T1000 (cell line): ENCODE measurements around the gene TMEM222.
"Not testable (repeated sequence)": the region's sequence is repeated elsewhere in the genome, so short reads cannot be mapped to it uniquely, and the experiment has no call there.

Experiments
- DNase-seq: peaks from one replicate; lab custom pipeline; 2025; ENCODE audit warnings: mixed read lengths; lab: John Stamatoyannopoulos, UW

TMEM222 gene

DNA sequence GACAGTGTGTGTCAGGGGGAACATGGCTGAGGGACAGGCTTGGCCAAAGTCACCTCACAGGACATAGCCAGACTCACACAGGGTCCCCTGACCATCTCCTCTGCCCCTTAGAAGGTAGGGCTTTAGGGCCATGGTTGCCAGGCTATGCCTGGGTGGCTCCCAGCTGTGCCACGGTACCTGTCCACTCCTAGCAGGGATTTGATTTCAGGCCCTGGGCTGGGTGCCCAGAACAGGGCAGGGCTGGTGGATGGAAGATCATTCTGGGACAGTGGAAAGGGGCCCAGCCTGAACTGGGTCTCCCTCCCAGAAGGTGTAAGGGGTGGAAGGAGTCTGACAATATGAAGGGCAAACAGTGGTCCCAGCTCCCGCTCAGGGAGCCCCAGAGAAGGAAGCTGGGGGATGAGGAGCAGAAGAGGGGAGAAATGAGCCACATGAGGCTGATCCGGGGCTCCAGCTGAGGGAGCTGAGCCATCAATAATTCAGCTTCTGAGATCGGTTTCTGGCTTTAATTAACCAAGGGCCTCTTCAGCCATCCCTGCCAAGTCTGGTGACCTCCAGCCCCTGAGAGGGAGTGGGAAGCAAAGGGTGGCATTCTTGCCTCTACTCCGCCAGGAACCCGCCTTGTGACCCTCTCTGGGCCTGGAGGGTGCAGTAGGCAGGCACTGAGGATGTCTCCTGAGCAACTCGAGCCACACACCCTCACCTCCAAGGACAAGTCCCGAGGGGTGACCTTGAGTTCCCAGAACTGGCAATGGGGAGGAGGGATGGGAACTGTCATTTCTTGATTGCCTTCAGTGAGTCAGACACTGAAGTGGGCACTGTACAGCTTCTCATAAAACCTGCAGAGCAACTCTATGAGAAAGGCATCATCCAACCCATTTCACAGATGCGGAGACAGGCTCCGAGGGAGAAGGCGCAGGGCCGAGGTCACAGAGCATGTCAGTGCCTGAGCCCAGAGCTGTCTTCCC is 59.1 kb downstream of the TMEM222 start:
- DNase-seq = no peak

DNA sequence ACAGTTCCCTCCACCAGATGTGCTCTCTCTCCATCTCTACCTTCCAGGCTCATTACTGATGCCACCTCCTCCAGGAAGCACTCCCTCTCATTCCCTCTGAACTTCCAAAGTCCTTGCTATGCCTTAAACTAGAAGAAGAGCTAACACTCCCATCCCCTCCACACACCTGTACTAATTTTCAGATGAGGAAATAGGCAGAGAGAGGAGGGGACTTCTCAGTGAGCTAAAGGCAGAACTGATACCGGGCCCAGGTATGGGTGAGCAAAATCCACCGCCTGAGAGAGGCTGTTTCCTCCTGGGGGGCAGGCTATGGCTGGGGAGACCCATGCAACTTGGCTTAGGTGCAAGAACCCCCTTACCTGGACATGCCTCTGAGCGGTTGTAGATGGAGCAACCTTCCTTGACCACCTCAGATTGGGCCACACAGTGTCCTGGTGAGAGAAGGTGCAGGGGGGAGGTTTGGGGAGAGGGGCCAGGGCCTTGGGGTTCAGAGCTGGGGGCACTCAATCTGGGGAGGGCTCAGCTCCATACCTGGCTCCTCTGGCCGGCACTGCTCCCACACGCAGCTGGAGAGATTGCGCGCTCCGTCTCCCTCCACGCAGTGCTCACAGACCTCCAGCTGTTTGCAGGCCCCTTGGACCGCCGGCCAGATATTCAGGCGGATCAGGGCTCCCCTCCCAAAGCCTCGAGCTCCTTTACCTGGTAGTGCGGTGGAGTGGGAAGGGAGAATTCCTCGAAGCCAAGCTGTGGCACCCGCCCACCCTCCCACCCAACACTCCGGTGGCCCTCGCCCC is 60.2 kb downstream of the TMEM222 start:
- DNase-seq = no peak

DNA sequence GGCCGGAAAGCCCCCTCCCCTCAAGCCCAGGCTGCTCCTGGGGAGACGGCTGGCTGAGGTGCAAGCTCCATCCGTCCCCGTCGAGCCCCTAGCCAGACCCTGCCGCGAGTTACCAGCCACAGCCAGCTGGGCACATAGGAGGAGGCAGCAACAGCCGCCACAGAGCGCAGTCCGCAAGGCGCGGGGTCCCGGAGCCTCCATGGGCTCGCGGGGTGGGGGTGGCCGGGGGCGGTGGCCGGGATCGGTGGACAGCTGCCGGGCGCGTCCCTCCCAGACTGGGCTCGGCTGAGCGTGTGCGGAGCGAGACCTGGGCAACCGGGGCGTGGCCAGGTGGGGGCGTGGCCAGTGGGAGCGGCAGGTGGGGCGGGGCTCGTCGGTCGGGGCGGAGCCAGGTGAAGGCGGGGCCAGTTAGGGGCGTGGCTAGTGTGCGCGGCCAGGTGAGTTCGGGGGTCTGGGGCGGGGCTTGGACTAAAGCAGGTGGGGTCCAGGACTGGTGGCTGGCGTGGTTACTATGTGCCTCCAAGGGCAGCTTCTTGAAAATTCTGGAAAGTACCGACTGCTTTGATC is 61.2 kb downstream of the TMEM222 start, which contains the start of gene CD164L2:
CD164L2 (minus strand) TSS at position 295 of the 567 bp plus-strand sequence; CDS start at position 201, 94 bp downstream.
- no peak for DNase-seq

DNA sequence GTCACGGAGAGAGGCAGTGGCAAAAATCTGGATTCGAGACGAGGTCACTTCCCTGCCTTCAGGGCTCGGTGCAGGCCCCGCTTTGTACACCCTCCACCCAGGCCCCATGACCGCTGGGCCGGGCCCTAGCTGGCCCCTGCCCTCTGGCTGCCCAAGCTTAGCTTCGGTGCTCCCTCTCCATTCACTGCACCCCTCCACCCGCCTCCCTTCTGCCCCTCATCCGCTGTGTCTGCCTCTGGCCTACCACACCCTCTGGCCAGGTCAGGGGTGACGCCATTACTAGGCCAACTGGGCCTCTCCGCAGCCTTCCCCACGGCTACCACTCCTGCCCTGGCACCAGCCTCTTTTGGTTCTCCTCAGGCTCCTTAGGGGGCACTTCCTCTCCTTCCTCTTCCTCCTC is 61.7 kb downstream of the TMEM222 start:
- DNase-seq = no peak

DNA sequence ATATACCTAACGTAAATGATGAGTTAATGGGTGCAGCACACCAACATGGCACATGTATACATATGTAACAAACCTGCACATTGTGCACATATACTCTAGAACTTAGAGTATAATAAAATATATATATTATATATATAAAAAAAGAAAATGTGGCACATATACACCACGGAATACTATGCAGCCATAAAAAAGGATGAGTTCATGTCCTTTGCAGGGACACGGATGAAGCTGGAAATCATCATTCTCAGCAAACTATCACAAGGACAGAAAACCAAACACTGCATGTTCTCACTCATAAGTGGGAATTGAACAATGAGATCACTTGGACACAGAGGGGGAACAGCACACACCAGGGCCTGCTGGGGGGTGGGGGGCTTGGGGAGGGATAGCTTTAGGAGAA is 62.8 kb downstream of the TMEM222 start:
- DNase-seq = not testable (repeated sequence)
